Chondrocyte (in vitro differentiated cells): ENCODE data around the gene ITGB8. TPM values are rescaled to one million over a fixed set of nuclear protein-coding genes. Genes with fewer than 3 reads are reported as not detected.

Experiments used
- DNase-seq: peaks from one replicate; pipeline ENCODE4 v3.0.0; 2021; ENCODE audit warnings: mixed read lengths, low spot score
- H3K27ac Mint-ChIP-seq: one replicate; pipeline ENCODE4 v1.8.0; 2021; ENCODE audit warnings: mild to moderate bottlenecking, moderate library complexity, mixed read lengths; ENCODE audit not compliant: unreplicated experiment
- H3K27me3 Mint-ChIP-seq: 2 replicates; pipeline ENCODE4 v1.8.0; 2021; ENCODE audit warnings: low read depth, mixed read lengths
- H3K36me3 Mint-ChIP-seq: 2 replicates; pipeline ENCODE4 v1.8.0; 2021; ENCODE audit warnings: low read depth, mixed read lengths
- H3K4me1 Mint-ChIP-seq: 2 replicates; pipeline ENCODE4 v1.8.0; 2021; ENCODE audit warnings: low read depth, mild to moderate bottlenecking, mixed read lengths
- H3K4me3 Mint-ChIP-seq: one replicate; pipeline ENCODE4 v1.8.0; 2021; ENCODE audit warnings: mild to moderate bottlenecking, moderate library complexity, mixed read lengths; ENCODE audit not compliant: unreplicated experiment
- H3K9me3 Mint-ChIP-seq: 2 replicates; pipeline ENCODE4 v1.8.0; 2021; ENCODE audit warnings: low read depth, mixed read lengths
- CTCF ChIP-seq: fragments of 200-600 bp; sonication (generic); IDR thresholded peaks from 2 replicates; pipeline ENCODE4 v1.5.0; 2021; ENCODE audit warnings: antibody characterized with exemption, mild to moderate bottlenecking, moderate library complexity
- total RNA-seq: library from RNA; stranded (reverse); gene quantifications from 3 replicates; pipeline ENCODE4 v1.2.1, GENCODE V29; 2021

ITGB8 gene
- total RNA-seq, 1 donor from 2014 or later = 0.40 TPM

- no peak overlapping the region for H3K4me3 Mint-ChIP-seq
- no peak overlapping the region for H3K27ac Mint-ChIP-seq
- no peak for DNase-seq
- peaks cover 5% of the 10 kb centered on the region for H3K4me1 Mint-ChIP-seq
- H3K36me3 Mint-ChIP-seq = no peaks in the 10 kb centered on the region
- no peak for TF ChIP-seq CTCF
- peaks cover 13% of the 10 kb centered on the region for H3K9me3 Mint-ChIP-seq
- peaks cover 14% of the 10 kb centered on the region for H3K27me3 Mint-ChIP-seq
These were observed 113.5 kb downstream of the ITGB8 start for GRCh38 chr7:20444030-20444800.

- peaks cover 5% of the 10 kb centered on the region for H3K4me1 Mint-ChIP-seq
- TF ChIP-seq CTCF = no peak
- H3K27me3 Mint-ChIP-seq = peaks cover 11% of the 10 kb centered on the region
- no peak for DNase-seq
- no peaks in the 10 kb centered on the region for H3K36me3 Mint-ChIP-seq
- peaks cover 13% of the 10 kb centered on the region for H3K9me3 Mint-ChIP-seq
- no peak overlapping the region for H3K27ac Mint-ChIP-seq
- no peak overlapping the region for H3K4me3 Mint-ChIP-seq
These were observed 116.4 kb downstream of the ITGB8 start for GRCh38 chr7:20447021-20447650.

- TF ChIP-seq CTCF = no peak
- Mint-ChIP-seq H3K9me3 (peaks cover 13% of the 10 kb centered on the region), H3K27ac (no peak overlapping the region), H3K36me3 (no peaks in the 10 kb centered on the region), H3K4me1 (no peaks in the 10 kb centered on the region), H3K27me3 (peaks cover 11% of the 10 kb centered on the region), H3K4me3 (no peak overlapping the region)
- no peak for DNase-seq
These were observed 118.5 kb downstream of the ITGB8 start for GRCh38 chr7:20449176-20449575.

- no peak for DNase-seq
- H3K4me3 Mint-ChIP-seq = no peak overlapping the region
These were observed 119.8 kb downstream of the ITGB8 start for GRCh38 chr7:20450536-20450935.

More at GRCh38 chr7:20450536-20450935, 119.8 kb downstream of the ITGB8 start:
- TF ChIP-seq CTCF = no peak
- Mint-ChIP-seq H3K27ac (no peak overlapping the region), H3K36me3 (no peaks in the 10 kb centered on the region), H3K27me3 (peaks cover 11% of the 10 kb centered on the region), H3K9me3 (peaks cover 2% of the 10 kb centered on the region), H3K4me1 (no peaks in the 10 kb centered on the region)
